Fibroblast of mammary gland (primary cell): Measurements from ENCODE around the gene TSPAN9.

Experiments used
- DNase-seq: peaks from one replicate; pipeline ENCODE4 v3.0.0-alpha.2; 2010; ENCODE audit warnings: low read depth
- H3K4me3 ChIP-seq: 2 replicates; pipeline ENCODE4 v1.5.1; 2011; ENCODE audit warnings: low read depth, mild to moderate bottlenecking, low read length, moderate library complexity; ENCODE audit not compliant: control insufficient read depth
- TF ChIP-seq, protein P1 (sequence below): conservative IDR thresholded peaks from 2 replicates; pipeline ENCODE4 v1.5.1; 2011; ENCODE audit warnings: low read depth, low read length, inconsistent platforms; ENCODE audit not compliant: control insufficient read depth, insufficient read depth

The TSPAN9 gene

DNA sequence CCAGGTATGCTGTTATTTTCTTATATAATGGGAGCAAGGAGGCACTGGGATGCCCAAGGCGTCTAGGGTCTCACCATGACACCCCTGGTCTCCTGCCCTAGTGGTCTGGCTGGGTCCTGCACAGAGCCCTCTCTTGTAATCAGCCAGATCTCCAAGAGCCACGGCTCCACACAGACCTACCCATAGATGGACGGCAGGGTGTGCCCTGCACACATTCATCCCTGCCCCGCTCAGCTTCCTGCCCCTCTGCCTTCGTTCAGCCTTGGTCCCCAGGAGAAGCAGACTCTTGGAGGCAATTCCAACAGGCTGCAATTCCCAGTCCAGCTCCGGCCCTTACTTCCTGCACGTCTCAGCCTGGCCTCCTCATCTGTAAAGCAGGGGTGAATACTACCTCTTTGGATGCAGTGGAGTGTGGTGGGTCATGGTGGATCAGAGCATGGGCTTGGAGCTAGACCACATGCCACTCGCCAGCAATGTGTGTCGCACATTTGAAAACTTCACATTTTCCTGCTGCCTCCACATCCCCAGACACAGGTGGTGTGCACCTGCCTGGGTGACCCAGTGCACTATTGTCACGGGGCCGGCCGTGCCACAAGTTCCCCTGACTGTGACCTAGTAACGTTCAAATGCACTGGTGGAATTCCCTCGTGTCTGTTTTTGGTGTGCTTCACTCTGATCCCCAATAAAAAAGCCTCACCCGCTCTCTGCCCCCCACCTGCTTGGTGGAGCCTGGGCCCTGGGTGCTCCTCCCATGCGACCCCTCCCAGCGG lies 242.7 kb downstream of the TSPAN9 start:
- H3K4me3 ChIP-seq = no peak overlapping the region
- TF ChIP-seq, protein P1, sequence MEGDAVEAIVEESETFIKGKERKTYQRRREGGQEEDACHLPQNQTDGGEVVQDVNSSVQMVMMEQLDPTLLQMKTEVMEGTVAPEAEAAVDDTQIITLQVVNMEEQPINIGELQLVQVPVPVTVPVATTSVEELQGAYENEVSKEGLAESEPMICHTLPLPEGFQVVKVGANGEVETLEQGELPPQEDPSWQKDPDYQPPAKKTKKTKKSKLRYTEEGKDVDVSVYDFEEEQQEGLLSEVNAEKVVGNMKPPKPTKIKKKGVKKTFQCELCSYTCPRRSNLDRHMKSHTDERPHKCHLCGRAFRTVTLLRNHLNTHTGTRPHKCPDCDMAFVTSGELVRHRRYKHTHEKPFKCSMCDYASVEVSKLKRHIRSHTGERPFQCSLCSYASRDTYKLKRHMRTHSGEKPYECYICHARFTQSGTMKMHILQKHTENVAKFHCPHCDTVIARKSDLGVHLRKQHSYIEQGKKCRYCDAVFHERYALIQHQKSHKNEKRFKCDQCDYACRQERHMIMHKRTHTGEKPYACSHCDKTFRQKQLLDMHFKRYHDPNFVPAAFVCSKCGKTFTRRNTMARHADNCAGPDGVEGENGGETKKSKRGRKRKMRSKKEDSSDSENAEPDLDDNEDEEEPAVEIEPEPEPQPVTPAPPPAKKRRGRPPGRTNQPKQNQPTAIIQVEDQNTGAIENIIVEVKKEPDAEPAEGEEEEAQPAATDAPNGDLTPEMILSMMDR = no peak
- DNase-seq = no peak

DNA sequence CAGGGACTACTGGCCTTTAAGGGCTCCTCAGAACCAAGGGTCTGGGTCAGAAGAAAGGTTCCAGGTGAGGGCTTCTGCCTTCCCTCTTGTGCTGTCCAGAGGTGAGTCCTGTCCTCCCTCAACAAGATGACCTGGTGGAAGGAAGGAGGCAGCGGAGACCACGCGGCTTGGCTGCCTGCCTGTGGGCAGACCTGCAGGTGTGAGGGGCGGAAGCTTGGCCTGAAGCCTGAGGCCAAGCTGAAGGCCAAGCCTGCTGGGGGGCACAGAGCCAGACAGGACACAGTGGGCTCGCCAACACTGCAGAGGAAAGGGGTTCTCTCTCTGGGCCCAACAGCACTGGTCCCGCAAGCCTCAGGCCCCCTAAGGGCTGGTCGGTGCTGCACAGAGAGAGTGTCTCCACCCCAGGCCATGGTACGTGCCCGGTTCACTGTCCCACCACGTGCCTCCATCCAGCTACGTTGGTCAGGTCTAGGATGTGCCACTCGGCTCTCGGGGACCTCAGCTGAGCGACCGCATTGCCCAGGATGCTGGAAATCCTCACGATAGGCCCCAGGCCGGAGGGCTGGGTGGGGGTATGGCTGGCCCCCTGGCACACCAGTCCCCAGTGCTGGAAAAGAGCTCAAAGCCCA lies 243.8 kb downstream of the TSPAN9 start:
- TF ChIP-seq, protein P1 = no peak

DNA sequence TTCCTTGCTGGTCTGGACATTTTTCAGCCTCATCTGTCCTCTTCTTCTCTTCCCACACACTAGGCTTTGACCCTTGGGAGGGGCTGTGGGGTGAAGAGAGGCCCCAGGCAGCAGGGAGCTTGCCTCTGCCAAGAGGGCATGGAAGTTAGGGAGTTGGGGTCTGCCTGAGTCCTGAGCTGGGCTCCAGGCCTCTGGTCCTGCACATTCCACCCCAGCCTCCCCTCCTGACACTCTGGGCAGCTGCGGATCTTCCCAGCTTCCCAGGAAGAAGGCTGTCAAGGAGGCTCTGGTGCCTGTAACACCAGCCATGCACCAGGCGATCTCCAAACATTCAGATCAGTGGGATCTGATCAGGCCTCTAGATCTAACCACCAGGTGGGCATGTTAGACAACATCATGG lies 244.7 kb downstream of the TSPAN9 start:
- H3K4me3 ChIP-seq = no peak overlapping the region
- no peak for DNase-seq
- TF ChIP-seq, protein P1 = no peak

More for the DNA sequence above, 243.8 kb downstream of the TSPAN9 start:
- H3K4me3 ChIP-seq = no peak overlapping the region
- DNase-seq = no peak

DNA sequence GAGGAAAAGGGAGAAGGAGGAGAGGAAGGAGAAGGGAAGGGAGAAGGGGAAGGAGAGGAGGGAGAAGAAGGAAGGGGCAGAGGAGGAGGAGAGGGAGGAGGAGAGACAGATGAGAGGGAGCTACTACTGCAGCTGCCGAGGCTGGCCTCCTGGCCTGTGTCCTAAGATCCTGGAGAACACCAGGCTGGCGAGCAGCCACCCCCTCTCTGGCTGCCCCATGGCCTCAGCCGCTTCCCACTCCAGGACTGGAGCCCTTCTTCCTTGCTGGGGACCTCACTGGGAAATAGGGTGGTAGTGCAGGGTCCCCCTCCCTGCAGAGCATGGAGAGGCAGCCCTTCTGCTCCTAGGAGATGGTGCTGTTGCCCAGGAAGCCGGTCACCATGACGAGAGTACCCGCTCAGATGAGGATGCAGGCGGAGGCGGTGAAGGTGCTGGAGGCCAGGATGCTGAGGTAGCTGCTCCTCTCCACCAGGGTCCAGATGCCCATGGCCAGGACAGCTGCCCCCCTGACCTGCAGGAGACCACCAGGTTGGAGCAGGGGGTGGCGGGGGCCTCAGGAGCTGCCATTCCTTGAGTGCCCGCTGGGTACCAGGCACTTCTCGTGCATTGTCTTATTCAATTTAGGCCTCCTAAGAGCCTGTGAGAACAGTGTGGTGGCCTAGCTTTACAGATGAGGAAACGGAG lies 246.0 kb downstream of the TSPAN9 start:
- H3K4me3 ChIP-seq = no peak overlapping the region
- TF ChIP-seq, protein P1 = no peak
- no peak for DNase-seq

DNA sequence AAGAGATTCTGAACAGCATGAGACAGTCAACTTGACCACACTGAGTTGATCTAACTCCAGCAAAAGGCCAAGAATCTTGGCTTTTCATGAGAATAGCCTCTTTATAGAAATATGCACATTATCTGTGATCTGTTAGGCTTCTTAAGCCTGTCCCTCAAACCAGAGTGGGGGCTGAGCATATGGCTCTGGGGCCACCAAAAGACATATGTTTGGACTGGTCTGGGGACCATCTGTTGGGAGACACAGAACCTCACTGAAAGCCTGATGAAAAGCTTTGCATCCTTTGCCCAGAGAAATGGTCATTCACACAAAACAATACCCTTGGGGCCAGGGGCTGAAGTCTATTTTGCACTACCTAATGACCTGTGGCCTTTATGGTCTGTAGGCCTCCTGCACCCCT lies 248.6 kb downstream of the TSPAN9 start:
- TF ChIP-seq, protein P1 = no peak
- no peak for DNase-seq
- H3K4me3 ChIP-seq = no peak overlapping the region

DNA sequence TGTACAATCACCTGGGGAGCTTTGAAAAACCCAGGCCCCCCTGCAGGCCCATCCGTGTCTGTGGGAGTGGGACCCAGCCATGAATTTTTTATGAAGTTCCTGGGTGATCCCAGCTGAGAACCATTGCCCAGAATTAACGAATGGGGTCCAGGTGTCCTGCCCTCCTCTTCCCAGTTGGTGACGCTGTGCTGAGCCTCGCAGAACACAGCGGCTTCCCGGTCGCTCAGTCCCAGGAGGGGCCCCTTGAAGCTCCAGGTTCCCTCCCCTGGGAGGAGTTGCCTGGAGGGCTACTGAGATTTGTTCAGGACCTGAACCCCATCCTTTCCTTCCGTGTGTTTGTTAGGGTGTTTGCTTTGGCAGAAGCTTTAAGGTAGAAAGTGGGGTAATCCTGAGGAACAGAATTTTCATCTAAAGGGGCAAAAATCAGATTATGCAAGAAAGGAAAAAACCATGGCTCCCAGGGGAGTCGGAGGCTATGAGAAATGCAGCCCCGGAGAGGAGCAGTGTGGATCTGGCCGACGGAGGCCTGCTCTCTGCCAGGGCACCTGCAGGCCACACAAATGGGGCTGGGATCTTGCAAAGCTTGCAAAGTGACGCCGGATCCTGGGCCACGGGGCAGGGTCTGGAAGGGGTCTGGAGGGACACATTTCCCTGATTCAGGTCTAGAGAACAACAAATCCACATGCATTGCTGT lies 249.1 kb downstream of the TSPAN9 start:
- H3K4me3 ChIP-seq = no peak overlapping the region
- TF ChIP-seq, protein P1 = no peak
- no peak for DNase-seq
